Left renal cortex interstitium (tissue), 4 donors: ENCODE results near the gene PDS5A. TPM values are rescaled to one million over a fixed set of nuclear protein-coding genes. Genes with fewer than 3 reads are reported as not detected.
"Not testable (repeated sequence)": the region's sequence is repeated elsewhere in the genome, so short reads cannot be mapped to it uniquely, and the experiment has no call there.

Experiments
- DNase-seq, 4 donors: peaks; one replicate each; pipeline ENCODE4 v3.0.0-alpha.2; 2013; ENCODE audit warnings: low read depth in 4 of 4, low spot score in 2 of 4, missing footprints in 1 of 4
- polyA plus RNA-seq, 4 donors: library from polyadenylated mRNA; unstranded; fragments of 120-200 nt; gene quantifications; one replicate each; pipeline ENCODE4 v1.2.1, GENCODE V29; 2013; ENCODE audit not compliant: insufficient read length in 4 of 4

The PDS5A gene
- polyA plus RNA-seq, 4 donors = 60.3 to 74.9 (median 64.3) TPM

- DNase-seq = peak in 3 of 4 donors; percentile 1 to 28 (median 24)
Observed at GRCh38 chr4:39970671-39971640, 6.8 kb downstream of the PDS5A start.

- DNase-seq = no peak
Observed at GRCh38 chr4:39963656-39964055, 14.1 kb downstream of the PDS5A start.

GRCh38 chr4:39961311-39961877 is 16.3 kb downstream of the PDS5A start:
- DNase-seq = no peak

GRCh38 chr4:39950861-39951481 is 26.7 kb downstream of the PDS5A start:
- no peak for DNase-seq

GRCh38 chr4:39947963-39948362 is 29.7 kb downstream of the PDS5A start:
- DNase-seq = no peak

- DNase-seq = no peak
Observed at GRCh38 chr4:39947417-39947816, 30.3 kb downstream of the PDS5A start.

GRCh38 chr4:39944245-39944644 is 33.5 kb downstream of the PDS5A start:
- DNase-seq = not testable (repeated sequence)

GRCh38 chr4:39942507-39942906 is 35.2 kb downstream of the PDS5A start:
- no peak for DNase-seq

- no peak for DNase-seq
Observed at GRCh38 chr4:39941682-39942217, 36.0 kb downstream of the PDS5A start.

- no peak for DNase-seq
Observed at GRCh38 chr4:39937683-39938268, 39.9 kb downstream of the PDS5A start.

- no peak for DNase-seq
Observed at GRCh38 chr4:39936565-39937418, 40.9 kb downstream of the PDS5A start.

GRCh38 chr4:39933671-39934590 is 43.8 kb downstream of the PDS5A start:
- DNase-seq = no peak

GRCh38 chr4:39932776-39933402 is 44.8 kb downstream of the PDS5A start:
- DNase-seq = no peak

GRCh38 chr4:39931441-39931901 is 46.2 kb downstream of the PDS5A start:
- DNase-seq = no peak

GRCh38 chr4:39928538-39928937 is 49.2 kb downstream of the PDS5A start:
- no peak for DNase-seq

- DNase-seq = no peak
Observed at GRCh38 chr4:39924014-39924413, 53.7 kb downstream of the PDS5A start.

- DNase-seq = no peak
Observed at GRCh38 chr4:39922399-39922798, 55.3 kb downstream of the PDS5A start.

- no peak for DNase-seq
Observed at GRCh38 chr4:39913471-39913870, 64.2 kb downstream of the PDS5A start.
